Raji (cell line): ENCODE results near the gene IMMT.

ENCODE experiments used
- POLR2A ChIP-seq: IDR thresholded peaks from 2 replicates; pipeline ENCODE4 v1.6.1; 2011; ENCODE audit warnings: low read depth, low read length, control low read depth; ENCODE audit not compliant: insufficient read depth

Gene IMMT

GRCh38 chr2:86230961-86231360 lies 35.7 kb upstream of the IMMT start:
- TF ChIP-seq POLR2A: no peak

- TF ChIP-seq POLR2A: no peak
Observed at GRCh38 chr2:86229221-86229620, 34.0 kb upstream of the IMMT start.

DNA sequence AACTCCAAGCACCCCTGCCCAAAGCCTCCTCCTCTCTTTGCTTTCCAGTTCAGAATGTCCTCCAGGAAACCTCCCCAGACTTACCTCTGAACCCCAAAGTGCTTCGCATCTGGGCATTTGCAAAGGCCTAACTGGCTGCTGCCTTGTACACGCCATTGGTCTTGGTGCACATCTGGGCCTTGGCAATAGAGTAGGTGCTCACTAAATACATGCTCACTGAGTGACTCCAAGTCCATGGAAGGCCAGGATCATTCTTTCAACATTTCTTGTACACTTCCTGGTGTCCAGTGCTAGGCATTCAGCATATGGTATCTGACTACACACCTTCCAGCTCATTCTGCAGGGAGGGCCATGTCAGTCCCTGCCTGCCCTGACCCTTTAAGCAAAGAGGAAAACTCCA lies 32.4 kb upstream of the IMMT start:
- no peak for TF ChIP-seq POLR2A

DNA sequence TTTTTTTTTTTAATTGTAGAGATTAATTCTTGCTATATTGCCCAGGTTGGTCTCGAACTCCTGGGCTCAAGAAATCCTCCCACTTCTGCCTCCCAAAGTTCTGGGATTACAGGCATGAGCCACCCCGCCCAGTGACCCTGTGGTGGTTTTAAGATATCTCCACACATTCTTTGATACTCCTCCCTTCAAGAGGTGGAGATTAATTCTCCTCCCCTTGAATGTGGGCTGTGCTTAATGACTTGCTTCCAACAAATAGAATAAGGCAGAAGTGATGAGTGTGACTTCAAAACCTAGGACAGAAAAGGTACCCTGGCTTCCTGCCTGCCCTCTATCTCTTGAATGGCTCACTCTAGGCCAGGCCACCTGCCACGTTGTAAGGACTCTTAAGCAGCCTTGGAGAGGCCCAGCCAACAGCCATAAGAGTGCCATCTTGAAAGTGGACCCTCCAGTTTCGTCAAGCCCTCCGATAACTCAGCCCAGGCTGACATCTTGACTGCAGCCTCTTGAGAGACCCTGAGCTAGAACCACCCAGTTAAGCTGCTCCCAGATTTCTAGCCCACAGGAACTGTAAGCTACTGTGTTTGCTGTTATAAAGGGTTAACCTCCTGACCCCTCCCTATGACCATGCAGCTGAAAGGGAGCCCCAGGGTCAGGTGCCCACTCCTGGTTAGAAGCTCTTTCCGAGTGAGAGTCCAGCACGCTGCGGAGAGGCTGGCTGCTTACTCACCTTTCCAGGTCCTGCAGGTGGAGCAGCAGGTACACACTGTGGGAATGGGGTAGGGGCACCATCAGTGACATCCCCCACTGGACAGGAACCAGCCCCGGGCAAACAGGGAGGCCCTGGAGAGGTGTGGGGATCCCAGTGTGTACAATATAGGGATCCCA lies 31.6 kb upstream of the IMMT start:
- TF ChIP-seq POLR2A: no peak

DNA sequence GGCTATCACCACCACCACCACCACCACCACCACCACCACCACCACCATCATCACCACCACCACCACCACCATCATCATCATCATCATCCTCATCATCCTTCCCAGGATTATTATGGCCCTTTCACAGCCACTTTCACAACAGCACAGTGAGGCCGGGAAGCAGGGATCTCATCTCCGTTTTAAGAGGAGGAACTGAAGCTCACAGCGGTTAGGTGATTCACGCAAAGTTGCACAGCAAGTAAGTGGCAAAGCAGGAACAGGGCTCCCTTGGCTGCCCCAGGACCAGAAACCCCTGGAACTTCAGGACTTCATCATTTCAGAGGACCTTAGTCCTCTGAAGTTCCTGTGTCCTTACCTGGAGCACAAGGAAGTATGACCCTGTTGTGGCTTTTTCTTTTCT lies 30.8 kb upstream of the IMMT start:
- TF ChIP-seq POLR2A: no peak

- TF ChIP-seq POLR2A: peak; percentile 60
Observed at GRCh38 chr2:86225581-86225980, 30.3 kb upstream of the IMMT start.

DNA sequence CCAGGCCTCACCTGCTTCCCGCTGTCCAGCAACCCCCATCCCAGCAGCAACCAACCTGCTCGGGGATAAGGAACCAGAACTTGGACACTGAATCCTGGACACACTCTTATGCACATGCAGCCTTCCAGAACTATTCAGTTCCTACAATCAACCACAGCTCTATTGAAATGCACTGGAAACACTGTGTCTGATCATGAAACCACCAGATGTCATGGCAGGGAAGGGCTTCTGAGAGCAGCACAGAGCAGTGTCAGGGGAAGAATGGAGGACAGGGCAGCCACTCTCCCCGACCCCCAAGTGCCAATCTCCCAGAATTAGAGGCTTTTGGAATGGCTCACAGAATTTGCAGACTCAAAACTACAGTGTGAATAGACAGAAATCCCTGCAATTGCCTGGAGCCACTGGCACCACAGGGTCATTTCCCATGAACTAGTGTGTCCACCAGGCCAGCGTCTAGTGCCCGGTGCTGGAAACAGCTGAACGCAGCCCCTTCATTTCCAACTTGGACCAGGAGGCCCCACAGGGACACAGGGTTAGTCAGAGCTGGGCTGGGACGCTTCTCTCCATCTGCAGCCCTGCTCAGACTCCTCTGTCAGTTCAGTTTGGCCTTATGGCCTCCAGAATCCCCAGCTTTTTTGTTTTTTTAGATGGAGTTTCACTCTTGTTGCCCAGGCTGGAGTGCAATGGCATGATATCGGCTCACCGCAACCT lies 29.5 kb upstream of the IMMT start:
- no peak for TF ChIP-seq POLR2A

DNA sequence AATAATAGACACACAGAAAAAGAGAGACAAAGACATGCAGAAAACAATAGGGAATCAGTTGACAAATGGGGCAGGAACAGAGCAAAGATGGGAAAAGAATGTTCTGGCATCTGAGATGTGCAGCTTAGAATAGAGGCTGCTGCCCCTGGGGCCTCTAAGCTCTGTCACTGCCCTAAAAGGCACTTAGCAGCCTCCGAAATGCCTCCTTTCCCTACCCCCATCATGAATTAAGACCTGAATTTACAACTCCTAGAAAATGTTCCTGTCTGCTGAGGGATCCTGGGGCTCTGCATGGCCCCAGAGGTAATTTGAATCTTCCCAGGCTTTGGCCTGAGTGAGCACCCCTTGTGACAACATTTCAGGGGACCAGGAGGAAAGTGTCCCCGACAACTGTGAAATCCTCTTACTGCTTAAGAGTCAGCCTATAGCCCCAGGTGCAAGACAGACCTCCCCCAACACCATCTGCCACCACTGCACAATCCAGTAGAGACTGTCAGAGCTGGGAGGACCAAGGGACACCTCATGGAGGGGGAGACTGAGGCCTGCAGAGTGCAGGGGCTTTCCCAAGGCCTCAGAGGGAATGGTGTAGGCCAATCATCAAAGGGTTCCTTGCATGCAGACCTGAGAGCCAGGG lies 28.8 kb upstream of the IMMT start:
- no peak for TF ChIP-seq POLR2A

GRCh38 chr2:86223140-86223926 lies 28.1 kb upstream of the IMMT start:
- TF ChIP-seq POLR2A: no peak

DNA sequence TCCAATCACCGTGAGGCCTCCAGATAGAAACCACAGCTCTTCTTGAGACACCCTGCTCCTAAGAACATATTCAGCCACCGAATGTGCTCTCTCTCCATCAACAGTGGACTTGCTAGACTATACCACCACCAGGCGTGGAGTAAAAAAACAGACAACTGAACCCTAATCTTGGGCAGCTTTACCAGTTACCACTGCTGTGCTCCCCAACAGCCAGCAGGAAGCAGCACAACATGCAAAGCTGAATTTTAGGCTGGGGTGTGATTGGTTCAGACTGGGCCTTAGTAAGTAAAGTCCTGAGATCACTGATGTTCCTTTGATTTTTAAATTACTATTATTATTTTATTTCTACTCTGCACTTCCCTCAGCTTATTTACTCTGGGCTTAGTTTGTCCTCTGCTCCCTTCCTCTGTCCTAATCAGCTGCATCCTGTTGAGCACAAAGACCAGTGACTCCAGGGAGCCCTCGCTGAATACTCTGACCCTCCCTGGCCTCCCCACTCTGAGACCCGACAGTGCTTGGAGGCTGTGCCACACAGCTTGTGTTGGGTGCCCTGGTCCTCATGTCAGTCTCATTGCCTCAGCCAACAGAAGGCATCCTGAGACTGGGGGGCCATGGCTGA lies 25.9 kb upstream of the IMMT start:
- TF ChIP-seq POLR2A: no peak

- no peak for TF ChIP-seq POLR2A
Observed at GRCh38 chr2:86219896-86220295, 24.6 kb upstream of the IMMT start.

GRCh38 chr2:86218124-86218523 lies 22.9 kb upstream of the IMMT start:
- no peak for TF ChIP-seq POLR2A

GRCh38 chr2:86216575-86217555 lies 21.6 kb upstream of the IMMT start:
- no peak for TF ChIP-seq POLR2A

DNA sequence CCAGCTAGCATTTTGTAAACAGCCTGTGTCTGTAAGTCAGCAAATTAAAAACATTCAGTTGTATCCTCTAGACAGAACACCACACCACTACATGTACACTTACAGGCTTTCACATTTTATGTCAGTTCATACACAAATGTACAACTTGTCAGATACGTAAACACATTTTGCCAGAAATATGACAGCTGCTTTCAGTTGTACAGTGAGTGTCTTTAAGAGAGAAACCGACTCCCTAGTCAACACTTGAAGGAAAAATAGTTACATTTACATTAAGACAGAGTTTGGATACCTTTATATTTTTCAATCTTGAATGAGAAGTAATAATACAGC lies 19.2 kb upstream of the IMMT start:
- TF ChIP-seq POLR2A: no peak
